Stimulated activated CD4-positive, alpha-beta T cell treated with anti-CD3 and anti-CD28 coated beads, Interleukin-12 subunit alpha, Interleukin-12 subunit beta, amount 100 ng/mL, for 24 hours (primary cell): ENCODE measurements around the gene MKNK1.

ENCODE experiments used
- DNase-seq, 2 experiments: peaks; one replicate each; pipeline ENCODE4 v3.0.0-alpha.2; 2020; ENCODE audit warnings: low read depth in 2 of 2

MKNK1 gene

DNA sequence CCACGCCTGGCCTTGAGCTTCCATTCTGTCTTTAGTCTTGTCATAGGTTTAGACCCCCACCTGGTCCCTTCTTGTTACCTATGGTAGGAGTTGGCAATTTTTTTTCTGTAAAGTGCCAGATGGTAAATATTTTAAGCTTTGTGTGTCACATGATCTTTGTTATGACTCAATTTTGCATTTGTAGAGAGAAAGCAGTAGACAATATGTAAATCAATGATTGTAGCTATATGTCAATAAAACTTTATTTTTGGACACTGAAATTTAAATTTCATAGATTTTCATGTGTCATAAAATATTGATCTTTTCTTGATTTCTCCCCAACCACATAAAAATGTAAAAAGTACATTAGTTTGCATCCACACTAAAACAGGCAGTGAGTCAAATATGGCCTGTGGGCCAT, 8.0 kb downstream of the MKNK1 start:
- DNase-seq, result no peak

DNA sequence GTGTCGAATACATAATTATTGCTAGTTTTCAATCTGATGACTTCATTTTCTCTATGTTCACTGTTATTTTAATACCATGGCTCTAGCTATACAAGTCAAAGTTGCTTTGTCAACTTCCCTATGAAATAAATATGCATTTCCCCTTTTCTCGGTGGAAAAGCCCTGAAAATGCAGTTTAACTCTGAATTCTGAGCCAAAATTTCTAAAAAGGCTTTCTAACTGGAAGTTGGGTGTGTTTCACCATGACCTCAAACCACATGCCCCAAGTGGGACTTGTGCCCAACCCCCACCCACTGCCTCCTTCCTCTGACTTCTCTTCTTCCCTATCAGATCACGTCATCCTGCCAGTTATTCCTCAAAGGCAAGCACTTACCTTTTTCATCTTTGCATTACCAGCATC, 8.9 kb downstream of the MKNK1 start:
- no peak for DNase-seq

DNA sequence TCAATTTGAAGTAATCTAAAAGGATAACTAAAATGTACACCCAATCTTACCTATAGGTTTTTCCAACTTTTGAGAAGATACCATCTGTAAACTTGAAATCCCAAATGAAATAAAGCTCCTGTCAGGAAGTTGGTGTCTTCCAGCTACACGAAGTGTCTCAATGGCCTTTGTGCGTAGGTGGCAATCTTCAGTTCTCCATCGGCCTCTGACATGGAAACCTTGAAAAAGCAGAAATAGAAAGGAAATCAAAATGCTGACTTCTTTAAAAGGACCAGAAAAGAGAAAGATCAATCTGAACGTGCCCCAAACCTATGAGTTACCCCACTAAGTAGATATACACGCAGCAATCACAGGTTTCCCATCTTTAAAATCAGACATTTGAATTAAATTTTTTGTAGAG, 10.0 kb downstream of the MKNK1 start:
- DNase-seq, result no peak

DNA sequence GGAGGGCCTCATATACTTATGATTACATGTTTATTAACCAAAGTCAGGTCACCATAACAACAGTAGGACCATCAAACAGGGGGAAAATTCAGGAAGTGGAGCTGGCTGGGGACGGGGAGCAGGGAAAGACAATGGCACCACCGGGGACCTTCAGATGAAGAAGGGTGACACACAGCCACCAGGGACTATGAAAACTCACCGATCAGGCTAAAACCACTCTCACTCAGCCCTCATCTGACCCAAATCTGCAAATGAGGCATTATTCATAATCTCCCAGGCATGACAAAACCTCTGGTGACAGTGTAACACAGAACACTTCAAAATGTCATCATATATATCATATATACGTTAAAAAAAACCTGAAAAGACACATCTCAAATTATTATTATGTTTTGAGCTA, 11.2 kb downstream of the MKNK1 start:
- DNase-seq, result no peak

DNA sequence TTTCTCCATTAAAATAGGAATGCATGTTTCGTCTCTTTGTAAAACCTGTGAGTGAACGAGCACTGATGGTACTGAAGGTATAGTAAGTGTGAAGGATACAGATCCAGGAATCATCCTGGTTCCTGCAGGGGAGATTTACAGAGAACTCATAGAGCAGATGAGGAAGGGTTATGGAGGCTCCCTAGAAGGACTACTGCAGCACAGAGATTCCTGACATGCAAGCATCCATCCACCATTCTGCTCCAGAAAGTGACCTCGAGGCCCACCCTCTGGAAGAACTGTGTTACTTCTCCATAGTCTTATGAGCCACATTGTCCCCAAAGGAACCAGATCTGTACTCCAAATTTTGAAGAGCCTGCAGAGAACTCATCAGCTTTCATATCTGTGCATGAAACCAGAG, 14.5 kb downstream of the MKNK1 start:
- DNase-seq, result no peak

DNA sequence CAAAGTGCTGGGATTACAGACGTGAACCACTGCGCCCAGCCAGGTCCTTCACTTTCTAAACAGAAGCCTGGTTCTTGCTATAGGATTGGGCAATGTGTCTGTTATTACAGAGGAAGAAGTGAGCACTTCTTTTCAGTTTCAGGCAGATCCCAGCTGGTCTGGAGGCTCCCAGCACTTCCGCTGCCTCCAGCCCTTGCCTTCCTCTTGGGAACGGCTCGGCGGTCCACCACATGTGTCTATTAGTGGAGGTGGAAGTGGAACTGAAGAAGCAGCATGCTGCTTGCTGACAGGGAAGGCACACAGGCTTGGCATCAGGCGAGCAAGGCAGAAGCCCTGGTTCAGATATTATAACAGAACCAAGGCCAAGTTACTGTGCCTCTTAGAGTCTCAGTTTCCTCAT, 17.0 kb downstream of the MKNK1 start:
- no peak for DNase-seq

DNA sequence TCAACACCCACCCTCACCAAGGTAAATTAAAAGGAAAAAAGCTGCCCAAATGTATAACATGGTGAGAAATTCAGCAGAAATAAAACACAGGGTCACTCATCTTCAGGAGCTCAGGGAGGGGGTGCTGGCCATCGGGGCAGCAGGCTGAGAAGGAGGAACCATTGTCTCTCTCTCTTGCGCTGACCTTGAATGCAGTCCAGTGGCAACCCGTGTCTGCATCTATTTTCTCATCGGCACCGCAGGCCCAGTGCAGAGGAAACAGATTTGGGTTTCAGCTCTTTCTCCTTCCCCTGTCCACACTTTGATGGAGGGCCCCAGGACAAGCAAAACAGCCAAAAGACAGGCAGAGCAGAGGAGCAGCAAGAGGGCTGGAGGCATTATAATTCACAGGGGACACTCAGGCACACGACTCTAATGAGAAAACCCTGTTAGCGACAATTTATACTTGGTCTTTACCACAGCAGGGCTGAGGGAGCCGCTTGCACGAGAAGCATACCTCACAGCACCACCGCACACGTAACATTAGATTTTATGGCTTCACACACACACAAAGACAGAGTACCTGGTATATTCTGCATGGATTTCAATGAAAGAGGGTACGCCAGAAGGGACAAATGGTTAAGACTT, 18.6 kb downstream of the MKNK1 start:
- no peak for DNase-seq

DNA sequence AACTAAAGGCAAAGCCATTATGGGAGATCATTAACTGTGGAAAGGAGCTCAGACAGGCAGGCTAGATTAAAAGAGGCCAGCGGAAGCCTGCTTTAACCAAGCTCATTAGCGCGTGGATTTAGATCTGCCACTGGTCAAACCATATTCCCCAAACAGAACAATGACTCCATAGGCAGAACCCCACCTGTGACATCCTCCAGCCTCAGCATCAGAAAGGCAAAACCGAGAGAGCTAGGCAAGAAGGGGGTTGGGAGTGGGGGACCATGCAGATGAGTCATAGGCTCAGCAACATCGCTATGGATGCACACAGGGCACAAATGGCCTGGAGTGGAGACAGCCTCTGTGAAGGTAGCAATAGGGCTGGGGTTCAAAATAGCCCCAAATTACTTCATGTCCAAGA, 20.6 kb downstream of the MKNK1 start:
- DNase-seq, result no peak

DNA sequence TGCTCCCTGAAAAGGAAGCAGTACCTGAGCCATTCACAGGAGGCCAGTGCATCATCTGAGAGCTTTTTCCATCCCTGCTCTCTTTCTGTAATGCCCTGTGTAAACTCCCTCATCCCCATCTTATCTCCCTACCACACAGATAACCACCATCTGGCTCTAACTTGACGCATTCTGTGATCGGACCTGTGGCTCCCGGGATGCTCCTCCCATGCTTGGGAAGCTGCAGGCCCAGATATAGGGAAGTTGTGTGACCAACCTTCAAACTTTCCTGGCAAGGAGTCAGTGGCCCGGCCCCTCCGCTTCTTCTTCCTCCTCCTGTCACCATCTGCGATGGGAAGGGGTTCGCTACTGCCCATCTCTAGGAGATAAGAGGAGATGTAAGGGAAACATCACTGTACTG, 21.1 kb downstream of the MKNK1 start:
- no peak for DNase-seq

DNA sequence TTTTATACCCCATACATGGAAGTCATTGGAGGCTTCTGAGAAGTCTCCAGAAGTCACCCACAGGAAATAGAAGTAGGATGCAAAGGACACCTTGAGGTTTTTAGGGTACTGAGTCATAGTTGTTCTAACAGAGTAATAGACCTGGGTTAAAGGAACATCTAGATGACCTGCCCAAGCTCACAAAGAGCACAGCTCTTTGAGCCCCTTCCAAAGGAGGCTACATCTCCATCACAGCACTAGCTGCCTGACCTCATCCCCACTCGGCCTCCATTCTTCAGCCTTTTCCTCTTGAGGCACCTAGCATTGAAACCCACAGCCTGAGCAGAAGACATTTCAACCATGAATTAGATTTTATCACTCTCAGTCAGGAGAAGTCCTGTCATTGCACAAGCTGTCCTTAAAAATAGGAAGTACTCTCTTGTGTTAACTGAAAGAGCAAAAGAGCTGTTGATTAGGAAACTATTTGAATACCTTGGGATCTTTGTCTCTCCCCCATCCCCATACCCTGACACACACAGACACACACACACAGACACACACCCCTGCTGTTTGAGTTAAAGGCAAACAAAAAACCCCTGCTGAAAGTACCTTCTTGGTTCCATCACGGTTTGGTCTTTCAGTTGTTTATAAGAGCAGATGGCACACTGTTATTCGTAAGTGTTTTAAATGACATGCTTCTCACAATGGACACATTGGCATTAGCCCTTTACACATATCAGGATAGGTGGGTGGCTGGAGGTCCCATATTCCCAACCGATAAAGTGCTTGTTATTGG, 22.2 kb downstream of the MKNK1 start:
- no peak for DNase-seq

DNA sequence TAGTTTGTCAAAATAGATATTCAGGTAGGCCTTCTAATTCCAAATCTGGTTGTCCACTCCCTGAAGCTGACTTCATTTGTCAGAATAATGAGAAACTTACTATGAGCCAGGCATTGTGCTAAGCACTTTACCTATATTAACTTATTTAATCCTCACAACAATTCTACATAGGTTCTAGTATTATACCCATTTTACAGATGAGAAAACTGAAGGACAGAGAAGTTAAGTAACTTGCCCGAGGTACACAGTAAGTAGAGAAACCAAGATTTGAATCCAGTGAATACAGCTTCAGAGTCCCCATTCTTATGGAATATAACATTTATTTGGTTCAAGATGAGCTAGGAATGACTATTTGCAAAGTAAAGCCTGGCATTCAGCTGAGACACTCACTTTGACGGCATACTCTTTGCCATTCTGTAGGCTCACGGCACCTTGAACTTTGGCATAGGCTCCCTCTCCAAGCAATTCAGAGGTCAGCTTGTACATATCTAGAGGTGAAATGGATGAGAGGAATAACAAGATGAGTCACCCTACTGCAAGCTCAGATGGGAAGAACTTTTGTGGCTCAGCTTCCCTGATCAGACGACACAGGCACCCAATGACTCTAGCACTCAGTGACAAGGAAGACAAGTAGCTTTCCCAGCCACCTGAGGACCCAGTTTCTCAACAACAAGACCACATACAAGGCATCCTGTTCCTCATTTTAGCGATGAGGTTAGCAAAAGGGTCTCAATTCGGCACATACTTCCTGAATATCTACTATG, 23.7 kb downstream of the MKNK1 start:
- no peak for DNase-seq

DNA sequence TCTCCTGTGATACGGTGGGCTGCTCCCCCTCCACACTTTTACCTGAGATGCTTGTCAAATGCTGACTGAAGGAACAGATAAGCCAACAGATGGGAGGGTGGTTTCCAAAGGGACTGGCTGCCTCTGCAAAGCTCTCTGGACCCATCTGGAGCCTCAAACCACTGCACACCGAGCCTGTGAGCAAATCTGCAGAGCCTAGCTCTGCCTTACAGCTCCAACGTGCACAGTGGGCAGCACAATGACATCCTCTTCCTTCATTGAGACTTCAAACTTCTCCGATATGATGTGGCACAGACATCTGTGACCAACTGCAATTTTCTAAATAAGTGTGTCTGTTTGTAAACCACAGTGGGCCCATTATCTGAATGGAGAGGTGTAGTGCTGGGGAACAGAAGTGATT, 26.4 kb downstream of the MKNK1 start:
- DNase-seq, result no peak

DNA sequence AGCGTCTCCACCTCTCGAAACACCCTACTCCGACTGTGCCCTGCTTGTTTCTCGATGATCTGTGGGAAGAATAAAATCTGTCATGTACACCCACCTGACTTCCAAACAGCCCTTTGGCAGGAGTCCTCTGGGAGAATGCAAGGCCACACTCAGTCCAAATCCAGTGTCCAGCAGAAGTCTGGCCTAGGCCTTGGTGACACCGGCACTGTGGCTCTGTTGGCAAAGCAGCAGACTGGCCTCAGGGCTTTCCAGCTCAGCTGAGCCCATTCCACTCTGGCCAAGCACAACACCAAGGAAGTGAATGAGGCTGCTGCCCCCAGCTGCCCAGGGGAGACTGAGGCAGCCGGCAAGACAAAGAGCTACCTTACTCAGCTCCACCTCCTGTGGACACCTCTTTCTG, 27.5 kb downstream of the MKNK1 start:
- no peak for DNase-seq

DNA sequence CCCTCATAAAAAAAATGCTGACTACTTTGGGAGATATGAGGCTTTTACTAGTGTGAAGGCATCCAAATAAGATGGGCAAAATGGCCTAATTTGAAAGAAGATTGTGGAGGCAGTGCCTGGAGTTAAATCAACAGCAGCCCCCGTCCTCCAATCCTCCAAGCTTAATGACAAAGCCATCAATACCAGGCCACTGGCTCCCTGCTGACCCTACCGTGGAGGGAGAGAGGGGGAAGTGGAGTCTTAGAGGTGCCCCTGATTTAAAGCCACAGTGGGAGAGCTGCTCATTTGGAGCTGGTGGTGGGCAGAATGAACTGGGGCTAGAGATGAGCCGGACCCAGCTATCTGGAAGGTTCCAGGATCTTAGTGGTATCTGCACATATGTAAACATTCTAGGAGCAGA, 28.3 kb downstream of the MKNK1 start:
- DNase-seq, result no peak

DNA sequence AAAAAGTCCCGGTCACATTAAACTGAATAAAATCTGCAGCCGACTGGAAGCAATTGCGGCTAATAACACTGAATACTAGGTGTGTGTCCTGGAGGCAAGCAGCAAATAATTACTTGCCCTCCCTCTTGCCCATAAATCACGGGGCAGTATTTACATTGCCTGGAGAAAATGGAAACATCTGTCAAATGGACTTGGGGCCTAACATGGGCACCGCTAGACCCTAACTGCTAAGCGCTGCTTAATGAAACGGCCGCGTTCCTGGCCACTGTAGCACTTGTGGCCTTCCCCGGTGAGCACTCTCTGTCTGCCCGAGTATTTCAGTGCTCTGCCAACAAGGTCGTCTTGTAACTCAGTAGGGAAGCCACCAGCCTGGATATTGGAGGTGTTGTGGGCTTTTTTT, 28.8 kb downstream of the MKNK1 start:
- DNase-seq, result no peak

DNA sequence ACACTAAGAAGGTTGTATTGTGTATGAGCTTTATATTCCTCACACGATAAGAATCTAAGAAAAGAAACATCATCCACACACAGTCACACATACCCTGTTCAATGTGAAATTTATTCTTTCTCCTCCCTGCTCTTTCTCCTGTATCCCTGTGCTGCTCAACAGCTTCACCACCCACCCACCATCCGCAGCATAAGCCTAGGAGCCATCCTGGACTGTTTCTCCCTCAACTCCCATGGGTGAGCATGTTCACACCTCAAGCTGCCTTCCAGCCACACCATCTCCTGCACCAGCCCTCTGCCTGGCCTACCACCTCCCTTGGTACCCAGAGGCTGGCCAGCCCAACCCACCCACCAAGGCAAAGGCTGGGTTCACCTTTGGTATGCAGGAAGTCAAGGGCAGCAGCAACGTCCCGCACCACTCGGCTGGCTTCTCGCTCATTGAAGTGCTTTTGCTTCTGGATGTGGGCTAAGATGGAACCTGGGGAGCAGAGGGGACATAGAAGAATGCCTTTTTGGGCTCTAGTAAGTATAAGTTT, 32.3 kb downstream of the MKNK1 start:
- DNase-seq, result no peak

DNA sequence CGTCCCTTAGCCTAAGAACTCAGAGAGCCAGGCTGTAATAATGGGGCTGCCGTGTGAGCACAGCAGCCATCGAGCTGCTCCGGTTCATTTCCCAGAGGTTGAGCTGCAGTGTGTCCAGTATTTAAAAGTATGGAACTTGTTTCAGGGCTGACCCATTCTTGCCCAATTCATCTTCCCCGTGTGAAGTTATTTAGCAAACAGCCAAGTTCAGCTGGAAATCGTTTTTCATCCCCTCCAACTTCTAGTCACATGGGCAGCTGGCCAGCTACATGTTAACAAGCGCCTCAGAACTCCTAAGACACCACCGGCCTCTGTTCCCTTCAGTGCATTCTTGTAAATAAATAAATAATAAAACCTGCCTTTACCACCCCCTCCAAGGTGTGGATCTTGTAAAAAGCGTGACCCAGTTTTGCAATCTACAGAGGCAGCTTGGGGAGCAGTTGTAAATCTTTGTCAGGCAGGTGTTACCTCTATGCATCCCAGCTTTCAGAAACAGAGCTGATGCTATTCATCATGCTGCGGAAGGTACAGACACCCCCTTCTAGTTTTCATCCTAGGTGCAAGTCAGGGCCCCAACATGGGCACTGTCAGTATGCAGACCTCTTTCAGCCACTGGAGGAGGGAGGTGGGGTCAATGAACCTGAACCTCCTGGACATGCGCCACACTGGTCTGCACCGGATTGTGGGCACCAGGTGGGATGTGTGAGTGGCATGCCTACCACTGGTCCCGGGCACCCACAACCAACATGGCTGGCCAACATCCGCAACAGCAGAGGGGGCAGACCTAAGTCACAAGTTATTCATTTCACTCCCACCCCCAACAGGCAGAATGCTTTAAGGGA, 34.0 kb downstream of the MKNK1 start:
- no peak for DNase-seq

DNA sequence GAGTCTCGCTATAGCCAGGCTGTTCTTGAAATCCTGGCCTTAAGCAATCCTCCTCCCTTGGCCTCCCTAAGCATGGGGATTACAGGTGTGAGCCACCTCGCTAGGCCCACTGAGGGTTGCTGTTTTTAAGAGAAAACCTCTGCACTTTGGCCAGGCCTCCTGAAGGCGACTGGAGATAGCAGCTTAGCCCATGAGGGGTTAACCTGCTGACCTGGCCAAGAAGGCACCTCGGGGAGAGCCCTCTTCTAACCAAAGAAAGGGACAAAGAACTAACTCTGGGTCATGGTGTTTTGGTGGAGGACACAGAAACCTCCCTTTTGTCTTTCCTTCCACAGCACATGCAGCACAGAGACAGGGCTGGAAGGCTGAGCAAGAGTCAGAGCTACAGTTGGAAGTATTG, 35.0 kb downstream of the MKNK1 start:
- DNase-seq, result no peak

DNA sequence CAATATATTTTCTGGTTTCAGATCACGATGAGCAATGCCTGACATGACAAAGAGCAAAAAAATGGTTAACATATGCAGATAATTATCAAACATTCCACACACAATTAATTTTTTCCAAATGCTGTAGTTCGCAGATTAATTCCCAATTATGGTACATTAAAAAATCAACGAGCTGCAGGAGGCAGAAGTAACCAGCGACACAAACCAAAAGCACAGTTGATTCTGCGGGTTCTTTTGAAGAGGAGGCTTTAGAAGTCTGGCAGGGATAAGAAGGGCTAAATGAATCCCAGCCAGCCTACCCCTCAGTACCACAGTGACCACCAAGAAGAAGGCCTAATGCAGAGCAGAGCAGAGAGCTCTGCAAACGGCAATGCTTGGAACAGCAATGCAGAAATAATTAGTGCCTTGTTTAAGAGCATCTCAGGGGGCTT, 35.6 kb downstream of the MKNK1 start:
- DNase-seq, result no peak

DNA sequence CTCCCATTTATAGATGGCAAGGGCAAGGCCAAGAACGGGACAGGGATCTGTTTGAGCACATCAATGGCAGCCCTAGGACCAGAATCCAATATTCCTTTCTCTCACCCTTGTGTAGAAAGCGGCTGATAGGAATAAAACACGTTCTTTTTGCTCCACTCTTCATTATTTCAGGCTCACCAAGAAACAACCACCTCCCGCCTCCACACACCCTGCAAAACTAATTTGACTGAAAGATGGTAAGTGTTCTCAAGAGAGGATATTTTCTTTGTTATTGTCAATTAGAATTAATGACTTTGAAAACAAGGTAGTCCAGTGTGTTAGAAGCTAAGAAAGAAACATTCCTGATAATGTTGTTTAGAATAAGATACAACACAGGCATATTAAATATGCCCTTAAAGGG, 40.7 kb downstream of the MKNK1 start:
- DNase-seq, result no peak

DNA sequence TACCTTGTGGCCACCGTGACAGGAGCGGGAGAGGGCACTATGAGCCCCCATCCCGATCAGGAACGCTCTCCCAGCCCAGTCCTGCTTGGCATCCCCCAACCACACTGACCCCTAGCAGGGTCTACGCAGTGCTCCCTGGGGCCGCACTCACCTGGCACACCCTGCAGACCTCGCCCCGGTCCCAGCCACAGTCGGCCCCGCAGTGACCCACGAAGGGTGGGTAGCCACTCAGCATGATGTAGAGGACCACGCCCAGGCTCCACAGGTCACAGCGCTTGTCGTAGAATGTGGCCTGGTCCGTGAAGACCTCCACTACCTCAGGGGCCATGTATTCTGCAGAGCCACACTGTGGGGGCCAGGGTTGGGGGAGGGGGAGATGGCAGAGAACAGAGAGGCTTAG, 41.6 kb downstream of the MKNK1 start:
- DNase-seq, result no peak

DNA sequence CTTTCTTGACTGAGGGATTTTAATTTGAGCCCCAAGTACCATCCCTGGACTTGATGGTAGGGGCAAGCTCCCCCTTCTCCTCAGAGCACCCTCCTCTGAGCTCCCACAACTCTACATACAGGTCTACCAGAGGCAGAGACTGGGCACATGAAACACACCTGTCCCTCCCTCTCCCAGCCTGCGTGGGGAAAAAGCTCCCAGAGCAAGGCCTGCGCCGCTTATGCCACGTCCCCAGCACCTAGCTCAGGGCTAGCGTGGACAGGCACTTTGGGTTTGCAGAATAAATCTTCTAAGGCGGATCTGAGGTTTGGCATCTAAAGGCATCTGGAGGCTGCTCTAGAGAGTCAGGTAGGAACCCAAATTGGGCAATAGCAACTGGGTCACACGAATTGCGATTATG, 45.1 kb downstream of the MKNK1 start:
- DNase-seq, result no peak
